Calu3 (cell line): ENCODE results near the gene NXPE3. TPM values are rescaled to one million over a fixed set of nuclear protein-coding genes. Genes with fewer than 3 reads are reported as not detected.
"Not testable (repeated sequence)": the region's sequence is repeated elsewhere in the genome, so short reads cannot be mapped to it uniquely, and the experiment has no call there.

Experiments
- BruUV-seq: library from RNA; stranded (reverse); fragments of 400-500 nt; replicated peaks from 2 replicates; lab custom pipeline; 2021; lab: Mats Ljungman, UMichigan
- CTCF ChIA-PET: fragments of 300-600 bp; sonication (Branson Sonifier 250); formaldehyde crosslinking; loops from one replicate; lab custom pipeline; 2022; ENCODE audit warnings: antibody characterized with exemption; lab: Charles Lee
- DNase-seq: peaks from one replicate; pipeline ENCODE4 v3.0.0; 2022
- H3K27ac Mint-ChIP-seq: one replicate; pipeline ENCODE4 v1.8.0; 2022; ENCODE audit warnings: mixed read lengths; ENCODE audit not compliant: unreplicated experiment
- H3K27me3 Mint-ChIP-seq: one replicate; pipeline ENCODE4 v1.8.0; 2022; ENCODE audit warnings: mixed read lengths; ENCODE audit not compliant: unreplicated experiment
- H3K36me3 Mint-ChIP-seq: one replicate; pipeline ENCODE4 v1.8.0; 2022; ENCODE audit warnings: mild to moderate bottlenecking, moderate library complexity, mixed read lengths; ENCODE audit not compliant: insufficient read depth, unreplicated experiment
- H3K4me1 Mint-ChIP-seq: one replicate; pipeline ENCODE4 v1.8.0; 2022; ENCODE audit warnings: mild to moderate bottlenecking, low read depth, mixed read lengths; ENCODE audit not compliant: unreplicated experiment
- H3K4me3 Mint-ChIP-seq: one replicate; pipeline ENCODE4 v1.8.0; 2022; ENCODE audit warnings: mild to moderate bottlenecking, low read depth, moderate library complexity, mixed read lengths; ENCODE audit not compliant: unreplicated experiment
- H3K9me3 Mint-ChIP-seq: one replicate; pipeline ENCODE4 v1.8.0; 2022; ENCODE audit warnings: low read depth, mixed read lengths; ENCODE audit not compliant: unreplicated experiment
- intact Hi-C: fragments of 100-400 bp; cut with micrococcal nuclease; formaldehyde crosslinking; loops from one replicate; pipeline ENCODE4 v1.10.0; 2022; ENCODE audit not compliant: unreplicated experiment
- total RNA-seq: library from RNA; stranded (reverse); gene quantifications from 2 replicates; pipeline ENCODE4 v1.2.3, GENCODE V29; 2022
- TF ChIP-seq, protein P1 (sequence below): fragments of 200-600 bp; IDR thresholded peaks from one replicate; pipeline ENCODE4 v1.8.0; 2022; ENCODE audit warnings: antibody characterized with exemption; ENCODE audit not compliant: unreplicated experiment

Gene NXPE3
- total RNA-seq, 1 experiment from 2014 or later: 3.0 TPM

DNA sequence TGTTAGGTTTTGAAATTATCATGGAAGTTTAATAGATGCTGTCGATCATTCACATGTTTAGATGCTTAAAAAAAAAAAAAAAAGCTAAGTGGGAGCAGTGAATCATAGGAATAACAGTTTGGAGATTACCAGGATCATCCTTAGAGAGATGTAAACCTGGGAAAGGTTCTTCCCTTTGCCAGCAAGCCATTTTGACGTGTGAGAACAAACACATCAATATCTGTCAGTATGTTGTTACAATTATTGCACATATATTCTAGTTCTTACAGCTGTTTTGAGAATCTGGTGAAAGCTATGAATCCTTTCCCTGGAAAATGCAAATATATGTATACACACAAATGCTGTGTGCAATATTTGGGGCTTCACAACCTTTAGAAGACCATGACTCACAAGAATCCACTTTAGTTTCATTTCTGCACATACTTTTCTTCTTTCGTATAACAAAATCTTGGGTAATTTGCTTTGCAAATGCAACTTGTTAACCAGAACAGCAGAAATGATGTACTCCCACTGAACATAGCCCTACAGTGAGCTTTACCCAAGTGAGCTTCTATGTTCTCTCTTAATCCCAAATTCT, 82.3 kb downstream of the NXPE3 start:
- Mint-ChIP-seq H3K4me1 (peaks cover 45% of the 10 kb centered on the region), H3K9me3 (no peaks in the 10 kb centered on the region), H3K36me3 (peaks cover 92% of the 10 kb centered on the region), H3K4me3 (peak overlapping the region; percentile 59), H3K27ac (peak overlapping the region; percentile 98), H3K27me3 (no peaks in the 10 kb centered on the region)
- CTCF ChIA-PET: no interaction called here
- BruUV-seq: no TSS peak
- TF ChIP-seq, protein P1, sequence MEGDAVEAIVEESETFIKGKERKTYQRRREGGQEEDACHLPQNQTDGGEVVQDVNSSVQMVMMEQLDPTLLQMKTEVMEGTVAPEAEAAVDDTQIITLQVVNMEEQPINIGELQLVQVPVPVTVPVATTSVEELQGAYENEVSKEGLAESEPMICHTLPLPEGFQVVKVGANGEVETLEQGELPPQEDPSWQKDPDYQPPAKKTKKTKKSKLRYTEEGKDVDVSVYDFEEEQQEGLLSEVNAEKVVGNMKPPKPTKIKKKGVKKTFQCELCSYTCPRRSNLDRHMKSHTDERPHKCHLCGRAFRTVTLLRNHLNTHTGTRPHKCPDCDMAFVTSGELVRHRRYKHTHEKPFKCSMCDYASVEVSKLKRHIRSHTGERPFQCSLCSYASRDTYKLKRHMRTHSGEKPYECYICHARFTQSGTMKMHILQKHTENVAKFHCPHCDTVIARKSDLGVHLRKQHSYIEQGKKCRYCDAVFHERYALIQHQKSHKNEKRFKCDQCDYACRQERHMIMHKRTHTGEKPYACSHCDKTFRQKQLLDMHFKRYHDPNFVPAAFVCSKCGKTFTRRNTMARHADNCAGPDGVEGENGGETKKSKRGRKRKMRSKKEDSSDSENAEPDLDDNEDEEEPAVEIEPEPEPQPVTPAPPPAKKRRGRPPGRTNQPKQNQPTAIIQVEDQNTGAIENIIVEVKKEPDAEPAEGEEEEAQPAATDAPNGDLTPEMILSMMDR: no peak
- DNase-seq: no peak
- intact Hi-C loops: no loop called here

DNA sequence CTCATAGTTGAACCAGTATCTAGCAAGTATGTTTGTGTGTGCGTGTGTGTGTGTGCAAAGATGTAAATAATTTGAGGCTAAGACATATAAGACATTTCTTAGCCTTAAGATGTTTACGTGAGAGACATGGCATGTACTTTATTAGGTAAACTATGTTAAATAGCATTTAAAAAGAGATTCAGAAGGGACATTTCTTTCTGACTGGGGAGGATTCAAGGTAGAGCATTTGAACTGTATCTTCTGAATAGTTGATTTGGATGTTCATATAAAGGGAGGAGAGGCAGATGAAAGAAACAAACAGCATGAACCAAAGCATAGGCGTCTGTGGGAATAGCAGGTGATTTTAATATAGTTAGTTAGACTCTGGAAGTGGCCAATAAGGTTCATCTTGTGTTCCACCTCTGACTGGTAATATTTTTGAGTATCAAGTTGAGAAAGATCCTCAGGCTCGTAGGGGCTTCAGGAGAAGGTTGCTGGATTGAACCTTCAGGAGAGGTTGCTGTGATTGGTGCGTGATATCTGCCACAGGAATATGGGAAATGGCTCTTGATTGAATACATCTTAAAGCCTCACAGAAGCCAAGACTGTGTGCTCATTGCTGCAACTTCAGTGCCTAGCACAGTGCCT, 82.9 kb downstream of the NXPE3 start:
- Mint-ChIP-seq H3K27me3 (no peaks in the 10 kb centered on the region), H3K9me3 (no peaks in the 10 kb centered on the region), H3K4me3 (peak overlapping the region; percentile 59), H3K4me1 (peaks cover 45% of the 10 kb centered on the region), H3K36me3 (peaks cover 88% of the 10 kb centered on the region), H3K27ac (peak overlapping the region; percentile 98)
- intact Hi-C loops: no loop called here
- CTCF ChIA-PET: no interaction called here
- DNase-seq: no peak
- BruUV-seq: no TSS peak
- TF ChIP-seq, protein P1: no peak

DNA sequence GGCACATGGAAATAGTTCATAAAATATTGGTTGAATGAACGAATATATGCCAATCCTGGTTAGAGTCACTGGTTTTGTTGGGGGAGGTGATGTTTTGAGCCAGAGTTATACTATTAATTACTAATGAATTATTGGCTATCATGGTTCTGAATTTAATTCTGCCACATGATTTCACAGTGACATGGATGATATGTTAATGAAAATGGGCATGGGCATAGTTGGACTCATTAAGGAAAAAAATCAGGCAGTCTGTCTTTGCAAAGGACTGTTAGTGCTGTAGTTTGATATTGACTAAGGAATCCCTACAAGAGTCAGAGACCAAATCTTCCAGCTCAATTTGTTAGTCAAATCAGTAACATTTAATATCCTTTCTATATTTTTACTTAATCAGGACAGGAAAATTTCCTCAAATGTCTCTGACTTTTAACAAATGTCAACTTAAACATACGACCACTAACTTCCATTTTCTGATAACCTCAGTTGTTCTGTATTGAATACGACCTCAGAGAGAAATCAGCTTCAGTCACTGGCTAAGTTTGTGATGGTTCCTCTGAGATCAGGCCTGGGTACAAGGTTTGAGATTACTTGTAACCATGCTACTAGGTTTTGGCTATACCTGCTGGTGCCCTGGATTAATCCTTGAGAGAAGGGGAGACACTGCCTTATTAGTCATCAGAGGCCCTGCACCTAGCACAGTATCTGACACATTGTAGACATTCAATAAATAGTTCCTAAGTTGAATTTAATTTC, 83.6 kb downstream of the NXPE3 start:
- CTCF ChIA-PET: no interaction called here
- no peaks in the 10 kb centered on the region for H3K27me3 Mint-ChIP-seq
- intact Hi-C loops: no loop called here
- peak overlapping the region; percentile 98 for H3K27ac Mint-ChIP-seq
- peak overlapping the region; percentile 59 for H3K4me3 Mint-ChIP-seq
- H3K36me3 Mint-ChIP-seq: peaks cover 88% of the 10 kb centered on the region
- no peak for DNase-seq
- TF ChIP-seq, protein P1: no peak
- BruUV-seq: no TSS peak
- H3K9me3 Mint-ChIP-seq: no peaks in the 10 kb centered on the region
- H3K4me1 Mint-ChIP-seq: peaks cover 45% of the 10 kb centered on the region

DNA sequence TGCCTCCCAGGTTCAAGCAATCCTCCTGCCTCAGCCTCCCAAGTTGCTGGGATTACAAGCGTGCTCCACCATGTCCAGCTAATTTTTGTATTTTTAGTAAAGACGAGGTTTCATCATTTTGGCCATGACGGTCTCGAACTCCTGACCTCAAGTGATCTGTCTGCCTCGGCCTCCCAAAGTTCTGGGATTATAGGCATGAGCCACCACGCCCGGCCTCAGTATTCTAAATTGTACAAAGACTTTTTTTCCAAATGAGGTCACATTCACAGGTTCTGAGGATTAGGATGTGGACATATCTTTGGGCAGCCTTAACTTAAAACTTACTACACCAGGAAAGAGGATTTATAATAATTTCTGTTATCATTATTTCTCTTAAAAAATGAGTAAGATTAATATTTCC, 85.9 kb downstream of the NXPE3 start:
- intact Hi-C loops: loop anchor here (2.0 to 5.0 kb wide), 4 partner anchors 53 to 317 kb away; no protein-coding TSS in a partner anchor
- CTCF ChIA-PET: interaction anchor here (1.1 kb wide), 1 partner anchor 360 kb away, joined by 6 read pairs; no protein-coding TSS in a partner anchor
- DNase-seq, H3K27ac Mint-ChIP-seq, H3K4me3 Mint-ChIP-seq, H3K27me3 Mint-ChIP-seq, H3K9me3 Mint-ChIP-seq: not testable (repeated sequence)
- peaks cover 79% of the 10 kb centered on the region for H3K36me3 Mint-ChIP-seq
- BruUV-seq: TSS peak; percentile 0
- H3K4me1 Mint-ChIP-seq: peaks cover 55% of the 10 kb centered on the region
